Breast epithelium (tissue), 3 donors: ENCODE results near the gene TRAPPC10.
"Not testable (repeated sequence)": the region's sequence is repeated elsewhere in the genome, so short reads cannot be mapped to it uniquely, and the experiment has no call there.

Experiments
- CTCF ChIP-seq, 3 donors: fragments of 450-650 bp; IDR thresholded peaks; one replicate each; pipeline ENCODE4 v1.5.1; 2016 to 2017; ENCODE audit warnings: antibody characterized with exemption in 3 of 3, mild to moderate bottlenecking in 3 of 3, moderate library complexity in 3 of 3
- POLR2AphosphoS5 ChIP-seq, 3 donors: sonication (generic); formaldehyde crosslinking; IDR thresholded peaks; one replicate each; pipeline ENCODE4 v1.6.1; 2017; ENCODE audit warnings: antibody characterized with exemption in 3 of 3

GRCh38 chr21:44127827-44128226 lies 115.7 kb downstream of the TRAPPC10 start:
- TF ChIP-seq CTCF, POLR2AphosphoS5 (IDR thresholded peaks at IDR 0.05): not testable (repeated sequence)
